MG63 (cell line): ENCODE measurements around the gene USP37. TPM values are rescaled to one million over a fixed set of nuclear protein-coding genes. Genes with fewer than 3 reads are reported as not detected.

Experiments used
- DNase-seq: peaks from one replicate; pipeline ENCODE4 v3.0.0-alpha.2; 2020
- H3K27me3 ChIP-seq: fragments of 250-450 bp; sonication (Bioruptor Pico); 2 replicates; pipeline ENCODE4 v1.5.1; 2020; ENCODE audit warnings: mild to moderate bottlenecking, moderate library complexity
- H3K36me3 ChIP-seq: fragments of 250-450 bp; sonication (Bioruptor Pico); 2 replicates; pipeline ENCODE4 v1.5.1; 2020; ENCODE audit warnings: mild to moderate bottlenecking, moderate library complexity
- H3K4me3 ChIP-seq: fragments of 250-450 bp; sonication (Bioruptor Pico); 2 replicates; pipeline ENCODE4 v1.5.1; 2020; ENCODE audit warnings: mild to moderate bottlenecking, moderate library complexity
- H3K9me3 ChIP-seq: fragments of 250-450 bp; sonication (Bioruptor Pico); 2 replicates; pipeline ENCODE4 v1.5.1; 2020; ENCODE audit warnings: mild to moderate bottlenecking, moderate library complexity
- total RNA-seq: library from RNA; depleted of rRNA; stranded (reverse); fragments of >200 nt; shearing (Covaris generic); gene quantifications from 2 replicates; pipeline ENCODE4 v1.2.3, GENCODE V29; 2014; ENCODE audit warnings: low replicate concordance

The USP37 gene
- total RNA-seq, 1 experiment from 2014 or later, result 4.9 TPM

GRCh38 chr2:218505754-218506371, 62.3 kb downstream of the USP37 start:
- Histone ChIP-seq H3K27me3 (no peaks in the 10 kb centered on the region), H3K9me3 (no peaks in the 10 kb centered on the region), H3K4me3 (no peak overlapping the region), H3K36me3 (peaks cover 33% of the 10 kb centered on the region)
- no peak for DNase-seq

GRCh38 chr2:218501665-218502064, 66.5 kb downstream of the USP37 start:
- H3K36me3 ChIP-seq, result peaks cover 25% of the 10 kb centered on the region
- no peaks in the 10 kb centered on the region for H3K27me3 ChIP-seq
- DNase-seq, result no peak
- H3K4me3 ChIP-seq, result no peak overlapping the region
- no peaks in the 10 kb centered on the region for H3K9me3 ChIP-seq

GRCh38 chr2:218500501-218501060, 67.6 kb downstream of the USP37 start:
- Histone ChIP-seq H3K27me3 (no peaks in the 10 kb centered on the region), H3K4me3 (no peak overlapping the region), H3K9me3 (no peaks in the 10 kb centered on the region), H3K36me3 (peaks cover 28% of the 10 kb centered on the region)
- DNase-seq, result no peak

GRCh38 chr2:218485986-218486667, 82.0 kb downstream of the USP37 start:
- peak; percentile 5 for DNase-seq
- H3K4me3 ChIP-seq, result no peak overlapping the region
- no peaks in the 10 kb centered on the region for H3K27me3 ChIP-seq
- H3K36me3 ChIP-seq, result peaks cover 44% of the 10 kb centered on the region
- H3K9me3 ChIP-seq, result no peaks in the 10 kb centered on the region

GRCh38 chr2:218482651-218483050, 85.5 kb downstream of the USP37 start:
- no peak overlapping the region for H3K4me3 ChIP-seq
- peaks cover 36% of the 10 kb centered on the region for H3K36me3 ChIP-seq
- no peak for DNase-seq
- H3K9me3 ChIP-seq, result no peaks in the 10 kb centered on the region
- H3K27me3 ChIP-seq, result no peaks in the 10 kb centered on the region

GRCh38 chr2:218479595-218479994, 88.6 kb downstream of the USP37 start:
- peaks cover 42% of the 10 kb centered on the region for H3K36me3 ChIP-seq

GRCh38 chr2:218478544-218478943, 89.6 kb downstream of the USP37 start:
- no peaks in the 10 kb centered on the region for H3K27me3 ChIP-seq
- H3K9me3 ChIP-seq, result no peaks in the 10 kb centered on the region
- no peak overlapping the region for H3K4me3 ChIP-seq
- peaks cover 47% of the 10 kb centered on the region for H3K36me3 ChIP-seq
- DNase-seq, result no peak

More at GRCh38 chr2:218479595-218479994, 88.6 kb downstream of the USP37 start:
- no peak for DNase-seq
- Histone ChIP-seq H3K27me3 (no peaks in the 10 kb centered on the region), H3K9me3 (no peaks in the 10 kb centered on the region), H3K4me3 (no peak overlapping the region)

GRCh38 chr2:218477247-218477646, 90.9 kb downstream of the USP37 start:
- Histone ChIP-seq H3K9me3 (no peaks in the 10 kb centered on the region), H3K27me3 (no peaks in the 10 kb centered on the region), H3K36me3 (peaks cover 48% of the 10 kb centered on the region), H3K4me3 (no peak overlapping the region)
- no peak for DNase-seq

GRCh38 chr2:218476676-218477075, 91.5 kb downstream of the USP37 start:
- H3K4me3 ChIP-seq, result no peak overlapping the region
- no peaks in the 10 kb centered on the region for H3K9me3 ChIP-seq
- no peaks in the 10 kb centered on the region for H3K27me3 ChIP-seq
- DNase-seq, result no peak
- H3K36me3 ChIP-seq, result peaks cover 44% of the 10 kb centered on the region

GRCh38 chr2:218474527-218474926, 93.6 kb downstream of the USP37 start:
- Histone ChIP-seq H3K4me3 (no peak overlapping the region), H3K9me3 (no peaks in the 10 kb centered on the region), H3K36me3 (peaks cover 46% of the 10 kb centered on the region), H3K27me3 (no peaks in the 10 kb centered on the region)
- no peak for DNase-seq

GRCh38 chr2:218472988-218473387, 95.2 kb downstream of the USP37 start:
- peaks cover 46% of the 10 kb centered on the region for H3K36me3 ChIP-seq
- H3K4me3 ChIP-seq, result no peak overlapping the region
- H3K27me3 ChIP-seq, result no peaks in the 10 kb centered on the region
- H3K9me3 ChIP-seq, result no peaks in the 10 kb centered on the region
- DNase-seq, result no peak

- DNase-seq, result no peak
- H3K36me3 ChIP-seq, result peaks cover 42% of the 10 kb centered on the region
- no peaks in the 10 kb centered on the region for H3K9me3 ChIP-seq
These were observed 96.2 kb downstream of the USP37 start for GRCh38 chr2:218471982-218472381.

GRCh38 chr2:218471036-218471435, 97.1 kb downstream of the USP37 start:
- H3K4me3 ChIP-seq, result no peak overlapping the region
- H3K27me3 ChIP-seq, result no peaks in the 10 kb centered on the region
- DNase-seq, result no peak
- peaks cover 35% of the 10 kb centered on the region for H3K36me3 ChIP-seq
- no peaks in the 10 kb centered on the region for H3K9me3 ChIP-seq

More at GRCh38 chr2:218471982-218472381, 96.2 kb downstream of the USP37 start:
- Histone ChIP-seq H3K4me3 (no peak overlapping the region), H3K27me3 (no peaks in the 10 kb centered on the region)

GRCh38 chr2:218470448-218470847, 97.7 kb downstream of the USP37 start:
- H3K27me3 ChIP-seq, result no peaks in the 10 kb centered on the region
- H3K36me3 ChIP-seq, result peaks cover 36% of the 10 kb centered on the region
- no peaks in the 10 kb centered on the region for H3K9me3 ChIP-seq
- no peak overlapping the region for H3K4me3 ChIP-seq
- DNase-seq, result no peak

GRCh38 chr2:218465987-218466633, 102.0 kb downstream of the USP37 start:
- Histone ChIP-seq H3K27me3 (no peaks in the 10 kb centered on the region), H3K4me3 (no peak overlapping the region), H3K36me3 (peaks cover 20% of the 10 kb centered on the region), H3K9me3 (no peaks in the 10 kb centered on the region)
- no peak for DNase-seq

GRCh38 chr2:218458598-218458997, 109.6 kb downstream of the USP37 start:
- Histone ChIP-seq H3K27me3 (no peaks in the 10 kb centered on the region), H3K36me3 (peaks cover 35% of the 10 kb centered on the region), H3K9me3 (no peaks in the 10 kb centered on the region), H3K4me3 (no peak overlapping the region)
- no peak for DNase-seq

- Histone ChIP-seq H3K27me3 (no peaks in the 10 kb centered on the region), H3K36me3 (peaks cover 38% of the 10 kb centered on the region), H3K9me3 (no peaks in the 10 kb centered on the region), H3K4me3 (no peak overlapping the region)
- no peak for DNase-seq
These were observed 111.3 kb downstream of the USP37 start for GRCh38 chr2:218456849-218457248.
